ENCODE results near the gene ETF1. TPM values are rescaled to one million over a fixed set of nuclear protein-coding genes. Genes with fewer than 3 reads are reported as not detected.
A peak's percentile ranks its signal among the peaks of the same experiment; 100 is the strongest.

Gene ETF1
- total RNA-seq, 2 experiments from 2014 or later = 131 to 132 TPM

DNA sequence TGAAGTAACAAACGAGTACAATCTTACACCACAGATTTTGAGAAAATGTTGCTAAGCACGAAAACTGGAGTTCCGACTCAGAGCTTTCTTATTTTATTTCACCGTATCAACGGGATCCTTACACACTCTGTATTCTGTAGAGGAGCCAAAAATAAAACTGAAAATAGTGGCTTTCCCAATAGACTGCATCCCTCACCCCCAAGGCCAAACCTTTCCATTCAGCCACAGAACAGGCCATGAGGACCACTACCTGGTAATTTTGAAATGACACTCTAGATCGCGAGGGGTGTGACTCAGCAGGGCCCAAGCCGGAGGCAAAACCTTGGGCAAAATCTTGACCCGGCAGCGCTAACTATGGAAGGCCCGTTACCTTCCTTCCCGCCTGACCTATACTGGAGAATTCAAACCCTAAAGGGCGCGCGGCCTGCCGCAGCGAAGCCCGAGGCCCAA lies 31.7 kb upstream of the ETF1 start:
- peaks cover 39% of the 10 kb centered on the region for H3K36me3 Mint-ChIP-seq
- peak overlapping the region; percentile 99 for H3K4me3 Mint-ChIP-seq
- no peaks in the 10 kb centered on the region for H3K9me3 Mint-ChIP-seq
- peaks cover 38% of the 10 kb centered on the region for H3K4me1 Mint-ChIP-seq (ENCODE audit: low read depth)
- intact Hi-C loops (cut with micrococcal nuclease) = loop anchor here (1.0 to 10.0 kb wide), 11 partner anchors 9 to 990 kb away; partner anchors contain the start of genes CTNNA1, DNAJC18, ETF1 and FAM53C
- no peak for DNase-seq
- ChIA-PET POLR2A (interaction anchor here (0.8 to 3.7 kb wide), 10 partner anchors 9 to 767 kb away, joined by 3 to 41 read pairs (median 6); partner anchors contain the start of genes BRD8, EGR1, ETF1 and KIF20A), CTCF (interaction anchor here (1.3 to 2.8 kb wide), 5 partner anchors 9 to 110 kb away, joined by 3 to 13 read pairs (median 9); partner anchors contain the start of genes EGR1 and ETF1)
- H3K27ac Mint-ChIP-seq = peak overlapping the region; percentile 98
- H3K27me3 Mint-ChIP-seq = no peaks in the 10 kb centered on the region

DNA sequence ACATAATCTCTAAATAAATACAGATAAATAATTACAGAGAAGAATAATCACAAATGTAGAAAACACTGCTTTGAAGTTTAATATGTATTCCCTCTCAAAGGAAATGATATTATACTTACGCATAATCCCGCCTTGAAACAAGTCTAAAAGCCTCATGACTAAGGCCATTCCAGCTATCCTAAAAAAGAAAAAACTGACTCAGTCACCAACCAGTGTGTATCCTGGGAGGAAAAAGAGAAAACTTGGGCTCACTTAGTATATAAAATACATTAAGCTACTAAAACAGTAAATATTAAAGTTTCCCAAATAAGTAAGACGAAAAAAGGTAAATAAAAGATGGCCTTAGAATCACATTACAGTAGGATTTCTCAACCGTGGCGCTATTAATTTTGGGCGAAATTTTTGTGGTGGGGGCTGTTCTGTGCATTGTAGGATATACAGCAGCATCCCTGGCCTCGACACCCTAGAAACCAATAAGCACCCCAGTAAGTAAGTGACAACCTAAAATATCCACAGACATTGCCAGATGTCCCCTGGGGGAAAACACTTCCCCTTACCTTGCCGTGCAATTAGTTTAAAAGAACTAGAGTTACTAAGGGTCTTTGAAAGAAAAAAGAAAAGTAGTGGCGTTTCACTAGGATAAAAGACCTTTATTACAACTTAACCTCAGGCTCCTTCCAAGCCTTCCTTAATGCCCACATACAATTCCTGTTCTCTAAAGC lies 31.1 kb upstream of the ETF1 start:
- peak overlapping the region; percentile 99 for H3K4me3 Mint-ChIP-seq
- peaks cover 43% of the 10 kb centered on the region for H3K4me1 Mint-ChIP-seq (ENCODE audit: low read depth)
- POLR2A ChIA-PET = interaction anchor here (0.8 to 3.7 kb wide), 3 partner anchors 8 to 30 kb away, joined by 4 to 41 read pairs (median 7); partner anchors contain the start of gene ETF1
- peaks cover 44% of the 10 kb centered on the region for H3K36me3 Mint-ChIP-seq
- DNase-seq = no peak
- peak overlapping the region; percentile 98 for H3K27ac Mint-ChIP-seq
- intact Hi-C loops (cut with micrococcal nuclease) = loop anchor here (2.0 to 10.0 kb wide), 3 partner anchors 181 to 991 kb away; partner anchors contain the start of genes CTNNA1, DNAJC18 and UBE2D2
- no peaks in the 10 kb centered on the region for H3K9me3 Mint-ChIP-seq
- CTCF ChIA-PET = interaction anchor here (0.6 to 2.1 kb wide), 2 partner anchors 8 to 71 kb away, joined by 4 to 11 read pairs; no protein-coding TSS in a partner anchor
- H3K27me3 Mint-ChIP-seq = no peaks in the 10 kb centered on the region

DNA sequence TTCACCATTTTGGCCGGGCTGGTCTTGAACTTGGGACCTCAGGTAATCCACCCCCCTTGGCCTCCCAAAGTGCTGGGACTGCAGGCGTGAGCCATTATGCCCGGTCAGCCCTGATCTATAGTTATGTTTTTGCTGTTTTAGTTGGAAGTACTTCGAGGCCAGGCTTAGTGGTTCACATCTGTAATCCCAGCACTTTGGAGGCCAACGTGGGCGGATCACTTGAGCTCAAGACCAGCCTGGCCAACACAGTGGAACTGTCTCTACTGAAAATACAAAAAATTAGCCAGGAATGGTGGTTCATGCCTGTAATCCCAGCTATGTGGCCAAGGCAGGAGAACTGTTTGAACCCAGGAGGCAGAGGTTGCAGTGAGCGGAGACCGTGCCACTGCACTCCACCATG lies 30.2 kb upstream of the ETF1 start:
- CTCF ChIA-PET = interaction anchor here (0.6 kb wide), 1 partner anchor 70 kb away, joined by 4 read pairs; no protein-coding TSS in a partner anchor
- intact Hi-C loops (cut with micrococcal nuclease) = loop anchor here (10.0 kb wide), 2 partner anchors 182 to 992 kb away; partner anchors contain the start of genes CTNNA1 and UBE2D2
- peak overlapping the region; percentile 99 for H3K4me3 Mint-ChIP-seq

DNA sequence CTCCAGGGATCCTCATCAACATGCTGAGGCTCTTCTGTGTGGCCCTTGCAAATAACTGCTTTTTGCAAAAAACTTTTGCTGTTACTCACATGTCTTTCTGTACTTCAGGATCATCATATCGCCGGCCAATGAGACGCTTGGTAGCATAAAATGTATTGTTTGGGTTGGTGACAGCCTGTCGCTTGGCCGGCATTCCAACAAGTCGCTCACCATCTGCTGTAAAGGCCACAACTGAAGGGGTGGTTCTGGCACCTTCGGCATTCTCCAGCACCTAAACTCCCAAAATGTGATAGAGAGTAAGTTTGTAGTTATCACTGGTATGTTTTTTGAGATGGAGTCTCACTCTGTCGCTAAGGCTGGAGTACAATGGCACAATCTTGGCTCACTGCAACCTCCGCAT lies 27.8 kb upstream of the ETF1 start:
- H3K27me3 Mint-ChIP-seq = no peaks in the 10 kb centered on the region
- intact Hi-C loops (cut with micrococcal nuclease) = loop anchor here (10.0 kb wide), 2 partner anchors 184 to 994 kb away; partner anchors contain the start of genes CTNNA1 and UBE2D2
- no peak overlapping the region for H3K4me3 Mint-ChIP-seq
- CTCF ChIA-PET = no interaction called here
- no peak overlapping the region for H3K27ac Mint-ChIP-seq
- peaks cover 66% of the 10 kb centered on the region for H3K4me1 Mint-ChIP-seq (ENCODE audit: low read depth)
- DNase-seq = no peak
- peaks cover 73% of the 10 kb centered on the region for H3K36me3 Mint-ChIP-seq
- POLR2A ChIA-PET = no interaction called here
- no peaks in the 10 kb centered on the region for H3K9me3 Mint-ChIP-seq

More for the DNA sequence above, 30.2 kb upstream of the ETF1 start:
- Mint-ChIP-seq H3K9me3 (no peaks in the 10 kb centered on the region), H3K4me1 (ENCODE audit: low read depth) (peaks cover 52% of the 10 kb centered on the region), H3K27ac (peak overlapping the region; percentile 45), H3K36me3 (peaks cover 53% of the 10 kb centered on the region), H3K27me3 (no peaks in the 10 kb centered on the region)
- POLR2A ChIA-PET = interaction anchor here (0.6 to 3.7 kb wide), 2 partner anchors 30 to 38 kb away, joined by 4 to 41 read pairs; partner anchors contain the start of gene ETF1
- DNase-seq = no peak

DNA sequence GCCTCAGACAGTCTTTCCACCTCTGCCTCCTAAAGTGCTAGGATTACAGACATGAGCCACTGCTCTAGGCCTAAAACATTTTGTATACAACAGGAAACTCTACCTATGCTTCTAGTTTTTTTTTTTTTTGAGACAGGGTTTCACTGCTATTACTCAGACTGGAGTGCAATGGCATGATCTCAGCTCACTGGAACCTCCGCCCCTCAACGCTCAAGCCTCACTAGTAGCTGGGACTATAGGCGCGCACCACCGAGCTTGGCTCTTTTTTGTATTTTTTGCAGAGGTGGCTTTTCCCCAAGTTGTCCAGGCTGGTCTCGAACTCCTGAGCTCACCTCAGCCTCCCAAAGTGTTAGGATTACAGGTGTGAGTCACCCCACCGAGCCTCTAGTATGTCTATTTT lies 26.7 kb upstream of the ETF1 start:
- peaks cover 74% of the 10 kb centered on the region for H3K4me1 Mint-ChIP-seq (ENCODE audit: low read depth)
- H3K4me3 Mint-ChIP-seq = no peak overlapping the region
- intact Hi-C loops (cut with micrococcal nuclease) = loop anchor here (10.0 kb wide), 2 partner anchors 185 to 995 kb away; partner anchors contain the start of genes CTNNA1 and UBE2D2
- CTCF ChIA-PET = interaction anchor here (0.6 to 1.4 kb wide), 2 partner anchors 21 to 164 kb away, joined by 3 to 5 read pairs; no protein-coding TSS in a partner anchor
- POLR2A ChIA-PET = interaction anchor here (1.2 kb wide), 1 partner anchor 27 kb away, joined by 3 read pairs; the partner anchor contains the start of gene ETF1
- H3K36me3 Mint-ChIP-seq = peaks cover 77% of the 10 kb centered on the region
- H3K27me3 Mint-ChIP-seq = no peaks in the 10 kb centered on the region
- DNase-seq = peak; percentile 38
- no peaks in the 10 kb centered on the region for H3K9me3 Mint-ChIP-seq
- H3K27ac Mint-ChIP-seq = peak overlapping the region; percentile 58

DNA sequence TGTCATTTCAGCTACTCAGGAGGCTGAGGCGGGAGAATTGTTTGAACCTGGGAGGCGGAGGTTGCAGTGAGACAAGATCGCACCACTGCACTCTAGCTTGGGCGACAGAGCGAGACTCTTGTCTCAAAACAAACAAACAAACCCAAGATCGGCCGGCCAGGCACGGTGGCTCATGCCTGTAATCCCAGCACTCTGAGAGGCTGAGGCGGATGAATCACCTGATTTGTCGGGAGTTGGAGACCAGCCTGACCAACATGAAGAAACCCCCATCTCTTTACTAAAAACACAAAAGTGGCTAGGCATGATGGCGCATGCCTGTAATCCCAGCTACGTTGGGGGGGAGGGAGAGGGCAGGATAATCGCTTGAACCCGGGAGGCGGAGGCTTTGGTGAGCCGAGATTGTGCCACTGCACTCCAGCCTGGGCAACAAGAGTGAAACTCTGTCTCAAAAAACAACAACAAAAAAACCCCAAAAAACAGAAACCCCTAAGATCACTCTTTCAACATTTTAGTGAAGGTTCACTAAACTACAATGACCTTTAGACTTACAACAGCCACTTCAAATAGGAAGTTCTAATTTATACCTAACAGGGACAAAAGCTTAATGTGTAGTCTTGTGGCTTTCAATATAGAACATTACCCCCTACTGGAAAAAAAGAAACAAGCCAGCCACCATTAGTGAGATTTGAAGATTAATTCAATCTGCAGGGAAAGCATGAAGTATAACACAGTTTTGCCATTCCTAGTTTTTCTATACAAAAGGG lies 25.2 kb upstream of the ETF1 start:
- Mint-ChIP-seq H3K9me3 (no peaks in the 10 kb centered on the region), H3K4me3 (no peak overlapping the region), H3K4me1 (ENCODE audit: low read depth) (peaks cover 82% of the 10 kb centered on the region), H3K27ac (peak overlapping the region; percentile 78), H3K27me3 (no peaks in the 10 kb centered on the region), H3K36me3 (peaks cover 74% of the 10 kb centered on the region)
- intact Hi-C loops (cut with micrococcal nuclease) = no loop called here
- CTCF ChIA-PET = interaction anchor here (1.4 kb wide), 1 partner anchor 20 kb away, joined by 5 read pairs; no protein-coding TSS in a partner anchor
- DNase-seq = no peak
- POLR2A ChIA-PET = no interaction called here

DNA sequence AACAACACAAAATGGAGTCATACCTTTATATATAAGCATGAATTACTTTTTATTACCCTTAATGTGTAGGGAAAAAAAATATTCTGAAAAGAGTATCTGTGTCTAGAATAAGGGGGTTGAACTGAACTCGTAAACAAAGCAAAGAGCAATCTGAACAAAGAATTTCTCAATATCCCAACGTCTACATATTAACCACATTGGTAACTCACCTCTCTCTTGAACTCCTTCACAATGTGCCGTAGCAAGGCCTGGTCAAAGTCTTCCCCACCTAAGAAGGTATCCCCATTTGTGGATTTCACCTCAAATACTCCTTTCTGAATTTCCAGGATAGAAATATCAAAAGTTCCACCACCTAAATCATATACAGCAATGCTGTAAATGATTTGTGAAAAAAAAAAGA lies 23.8 kb upstream of the ETF1 start:
- CTCF ChIA-PET = interaction anchor here (1.0 to 2.6 kb wide), 2 partner anchors 8 to 13 kb away, joined by 3 to 11 read pairs; partner anchors contain the start of gene HSPA9
- no peaks in the 10 kb centered on the region for H3K9me3 Mint-ChIP-seq
- H3K4me1 Mint-ChIP-seq (ENCODE audit: low read depth) = peaks cover 73% of the 10 kb centered on the region
- no peak for DNase-seq
- peaks cover 63% of the 10 kb centered on the region for H3K36me3 Mint-ChIP-seq
- intact Hi-C loops (cut with micrococcal nuclease) = no loop called here
- POLR2A ChIA-PET = interaction anchor here (3.2 kb wide), 1 partner anchor 9 kb away, joined by 16 read pairs; the partner anchor contains the start of gene HSPA9
- H3K4me3 Mint-ChIP-seq = no peak overlapping the region
- peak overlapping the region; percentile 78 for H3K27ac Mint-ChIP-seq
- H3K27me3 Mint-ChIP-seq = no peaks in the 10 kb centered on the region

- ChIA-PET POLR2A (interaction anchor here (0.7 to 3.2 kb wide), 7 partner anchors 9 to 710 kb away, joined by 3 to 16 read pairs (median 4); partner anchors contain the start of genes EGR1, ETF1 and HSPA9), CTCF (interaction anchor here (0.6 to 2.6 kb wide), 5 partner anchors 10 to 767 kb away, joined by 3 to 11 read pairs (median 4); partner anchors contain the start of genes ETF1 and HSPA9)
- DNase-seq = peak; percentile 50
- Mint-ChIP-seq H3K27me3 (no peaks in the 10 kb centered on the region), H3K4me1 (ENCODE audit: low read depth) (peaks cover 74% of the 10 kb centered on the region), H3K9me3 (no peaks in the 10 kb centered on the region), H3K27ac (peak overlapping the region; percentile 93), H3K36me3 (peaks cover 69% of the 10 kb centered on the region), H3K4me3 (no peak overlapping the region)
- intact Hi-C loops (cut with micrococcal nuclease) = loop anchor here (1.0 kb wide), 1 partner anchor 10 kb away; the partner anchor contains the start of gene HSPA9
Observed at GRCh38 chr5:138565100-138565821, 22.2 kb upstream of the ETF1 start.

DNA sequence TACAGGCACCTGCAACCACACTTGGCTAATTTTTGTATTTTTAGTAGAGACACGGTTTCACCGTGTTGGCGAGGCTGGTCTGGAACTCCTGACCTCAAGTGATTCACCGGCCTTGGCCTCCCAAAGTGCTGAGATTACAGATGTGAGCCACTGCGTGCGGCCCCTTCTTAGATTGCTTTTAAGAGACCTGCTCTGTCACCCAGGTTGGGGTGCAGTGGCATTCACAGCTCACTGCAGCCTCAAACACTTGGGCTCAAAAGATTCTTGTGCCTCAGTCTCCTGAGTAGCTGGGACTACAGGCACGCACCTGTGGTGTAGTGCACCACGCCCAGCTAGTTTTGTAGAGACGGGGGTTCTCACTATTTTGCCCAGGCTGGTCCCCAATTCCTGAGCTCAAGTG lies 21.2 kb upstream of the ETF1 start:
- peak overlapping the region; percentile 93 for H3K27ac Mint-ChIP-seq
- ChIA-PET CTCF (interaction anchor here (1.9 kb wide), 1 partner anchor 16 kb away, joined by 4 read pairs; no protein-coding TSS in a partner anchor), POLR2A (interaction anchor here (1.1 to 3.2 kb wide), 3 partner anchors 8 to 21 kb away, joined by 4 to 16 read pairs (median 7); partner anchors contain the start of gene HSPA9)
- no peak overlapping the region for H3K4me3 Mint-ChIP-seq
- DNase-seq = no peak
- no peaks in the 10 kb centered on the region for H3K9me3 Mint-ChIP-seq
- peaks cover 68% of the 10 kb centered on the region for H3K4me1 Mint-ChIP-seq (ENCODE audit: low read depth)
- intact Hi-C loops (cut with micrococcal nuclease) = no loop called here
- no peaks in the 10 kb centered on the region for H3K27me3 Mint-ChIP-seq
- H3K36me3 Mint-ChIP-seq = peaks cover 72% of the 10 kb centered on the region

GRCh38 chr5:138563340-138564118 lies 20.5 kb upstream of the ETF1 start:
- Mint-ChIP-seq H3K4me1 (ENCODE audit: low read depth) (peaks cover 64% of the 10 kb centered on the region), H3K9me3 (no peaks in the 10 kb centered on the region), H3K27ac (peak overlapping the region; percentile 63), H3K4me3 (no peak overlapping the region), H3K27me3 (no peaks in the 10 kb centered on the region), H3K36me3 (peaks cover 71% of the 10 kb centered on the region)
- intact Hi-C loops (cut with micrococcal nuclease) = no loop called here
- DNase-seq = no peak
- ChIA-PET CTCF (interaction anchor here (1.9 kb wide), 1 partner anchor 15 kb away, joined by 4 read pairs; no protein-coding TSS in a partner anchor), POLR2A (interaction anchor here (1.1 to 3.2 kb wide), 3 partner anchors 8 to 20 kb away, joined by 4 to 16 read pairs (median 7); partner anchors contain the start of gene HSPA9)

Data from activated CD4-positive, alpha-beta memory T cell treated with anti-CD3 and anti-CD28 coated beads for 36 hours (primary cell).